Ishikawa (cell line): ENCODE measurements around the gene PSMB10.

Experiments used
- TAF1 ChIP-seq: IDR thresholded peaks from 2 replicates; pipeline ENCODE4 v1.6.1; 2012; ENCODE audit warnings: low read depth, mild to moderate bottlenecking
- TCF12 ChIP-seq: IDR thresholded peaks from 2 replicates; pipeline ENCODE4 v1.6.1; 2012; ENCODE audit warnings: low read depth
- TEAD4 ChIP-seq: IDR thresholded peaks from 2 replicates; pipeline ENCODE4 v1.6.1; 2012
- YY1 ChIP-seq: IDR thresholded peaks from 2 replicates; pipeline ENCODE4 v1.6.1; 2012; ENCODE audit warnings: low read depth
- TF ChIP-seq, protein P1 (sequence below): IDR thresholded peaks from 2 replicates; pipeline ENCODE4 v1.6.1; 2012; ENCODE audit warnings: low read depth, mild to moderate bottlenecking

DNA sequence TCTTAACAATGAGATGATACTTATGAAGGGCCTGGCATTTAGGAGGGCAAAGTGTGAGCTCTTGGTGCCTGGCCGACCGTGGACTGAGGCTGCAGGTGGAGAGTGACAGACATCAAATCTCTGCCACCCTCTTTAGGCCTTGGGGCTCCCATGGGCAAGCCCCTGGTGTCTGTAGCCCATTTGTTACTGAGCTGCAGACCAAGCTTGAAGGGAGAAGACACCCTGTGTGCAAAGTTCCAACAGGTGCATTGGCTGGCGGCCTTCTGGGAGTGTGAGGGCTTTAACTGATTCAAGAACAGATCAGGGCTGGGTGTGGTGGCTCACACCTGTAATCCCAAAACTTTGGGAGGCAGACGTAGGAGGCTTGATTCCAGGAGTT, 4.2 kb downstream of the PSMB10 start:
- no peak for TF ChIP-seq TCF12
- no peak for TF ChIP-seq TAF1
- TF ChIP-seq TEAD4 = no peak
- TF ChIP-seq, protein P1, sequence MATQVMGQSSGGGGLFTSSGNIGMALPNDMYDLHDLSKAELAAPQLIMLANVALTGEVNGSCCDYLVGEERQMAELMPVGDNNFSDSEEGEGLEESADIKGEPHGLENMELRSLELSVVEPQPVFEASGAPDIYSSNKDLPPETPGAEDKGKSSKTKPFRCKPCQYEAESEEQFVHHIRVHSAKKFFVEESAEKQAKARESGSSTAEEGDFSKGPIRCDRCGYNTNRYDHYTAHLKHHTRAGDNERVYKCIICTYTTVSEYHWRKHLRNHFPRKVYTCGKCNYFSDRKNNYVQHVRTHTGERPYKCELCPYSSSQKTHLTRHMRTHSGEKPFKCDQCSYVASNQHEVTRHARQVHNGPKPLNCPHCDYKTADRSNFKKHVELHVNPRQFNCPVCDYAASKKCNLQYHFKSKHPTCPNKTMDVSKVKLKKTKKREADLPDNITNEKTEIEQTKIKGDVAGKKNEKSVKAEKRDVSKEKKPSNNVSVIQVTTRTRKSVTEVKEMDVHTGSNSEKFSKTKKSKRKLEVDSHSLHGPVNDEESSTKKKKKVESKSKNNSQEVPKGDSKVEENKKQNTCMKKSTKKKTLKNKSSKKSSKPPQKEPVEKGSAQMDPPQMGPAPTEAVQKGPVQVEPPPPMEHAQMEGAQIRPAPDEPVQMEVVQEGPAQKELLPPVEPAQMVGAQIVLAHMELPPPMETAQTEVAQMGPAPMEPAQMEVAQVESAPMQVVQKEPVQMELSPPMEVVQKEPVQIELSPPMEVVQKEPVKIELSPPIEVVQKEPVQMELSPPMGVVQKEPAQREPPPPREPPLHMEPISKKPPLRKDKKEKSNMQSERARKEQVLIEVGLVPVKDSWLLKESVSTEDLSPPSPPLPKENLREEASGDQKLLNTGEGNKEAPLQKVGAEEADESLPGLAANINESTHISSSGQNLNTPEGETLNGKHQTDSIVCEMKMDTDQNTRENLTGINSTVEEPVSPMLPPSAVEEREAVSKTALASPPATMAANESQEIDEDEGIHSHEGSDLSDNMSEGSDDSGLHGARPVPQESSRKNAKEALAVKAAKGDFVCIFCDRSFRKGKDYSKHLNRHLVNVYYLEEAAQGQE = no peak
- TF ChIP-seq YY1 = no peak
